Germinal center (tissue), 1 donor: Measurements from ENCODE around the gene C1orf87.

Experiments
- DNase-seq: peaks from one replicate; pipeline ENCODE4 v3.0.0; 2012; ENCODE audit warnings: mixed read lengths, low spot score

Gene C1orf87

GRCh38 chr1:60073605-60074278 lies at the start of gene C1orf87:
Gene C1orf87 (minus strand): TSS chr1:60073770. CDS start chr1:60072643, 1,127 bp downstream.
- DNase-seq: no peak

DNA sequence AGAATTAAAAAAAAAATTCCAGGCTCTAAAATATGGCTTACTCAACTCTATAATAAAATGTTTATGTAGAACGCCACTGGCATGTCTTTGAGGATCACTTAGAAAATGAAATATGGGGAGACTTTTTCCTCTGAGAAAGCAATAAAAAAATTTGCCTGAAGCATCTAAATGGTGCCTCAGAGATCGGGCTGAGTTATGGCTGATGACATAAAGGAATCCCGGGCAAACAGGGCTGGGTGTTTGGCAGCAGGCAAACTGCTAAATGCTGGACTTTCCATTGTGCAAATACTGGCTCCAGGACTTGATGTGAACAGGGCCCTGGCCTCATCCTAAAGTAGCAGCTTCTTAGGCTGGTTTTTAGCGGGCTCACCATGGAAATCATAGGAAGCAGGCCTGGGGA lies 44.5 kb upstream of the C1orf87 start:
- no peak for DNase-seq

GRCh38 chr1:60114745-60115318 lies 41.3 kb upstream of the C1orf87 start:
- no peak for DNase-seq

GRCh38 chr1:60113596-60113995 lies 40.0 kb upstream of the C1orf87 start:
- DNase-seq: no peak

DNA sequence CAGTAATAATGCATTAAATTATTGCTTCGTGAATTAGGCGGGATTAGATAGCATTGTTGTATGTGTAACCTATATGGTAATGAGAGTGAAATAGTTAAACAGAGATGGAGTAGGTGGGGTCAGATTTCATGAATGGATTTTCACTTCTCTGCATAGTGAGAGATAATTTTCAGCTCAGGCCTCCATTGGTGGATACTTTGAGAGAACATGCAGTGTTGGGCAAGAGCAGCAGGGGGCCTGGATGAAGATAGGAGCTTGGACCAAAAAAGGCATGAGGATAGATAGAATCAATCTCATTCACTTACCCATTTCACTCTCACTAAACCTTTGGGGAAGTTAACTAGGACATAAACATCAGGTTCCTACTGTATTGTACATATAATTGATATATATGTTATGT lies 39.5 kb upstream of the C1orf87 start:
- no peak for DNase-seq

GRCh38 chr1:60111716-60112115 lies 38.1 kb upstream of the C1orf87 start:
- DNase-seq: no peak

DNA sequence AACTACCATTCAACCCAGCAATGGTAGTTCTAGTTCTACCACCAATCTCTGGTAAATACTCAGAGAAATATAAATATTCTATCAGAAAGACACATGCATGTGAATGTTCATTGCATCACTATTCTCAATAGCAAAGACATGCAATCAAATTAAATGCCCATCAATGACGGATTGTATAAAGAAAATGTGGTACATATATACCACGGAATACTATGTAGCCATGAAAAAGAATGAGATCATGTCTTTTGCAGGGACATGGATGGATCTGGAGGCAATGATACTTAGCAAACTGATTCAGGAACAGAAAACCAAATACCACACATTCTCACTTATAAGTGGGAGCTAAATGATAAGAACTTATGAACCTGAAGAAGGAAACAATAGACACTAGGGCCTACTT lies 37.5 kb upstream of the C1orf87 start:
- no peak for DNase-seq

DNA sequence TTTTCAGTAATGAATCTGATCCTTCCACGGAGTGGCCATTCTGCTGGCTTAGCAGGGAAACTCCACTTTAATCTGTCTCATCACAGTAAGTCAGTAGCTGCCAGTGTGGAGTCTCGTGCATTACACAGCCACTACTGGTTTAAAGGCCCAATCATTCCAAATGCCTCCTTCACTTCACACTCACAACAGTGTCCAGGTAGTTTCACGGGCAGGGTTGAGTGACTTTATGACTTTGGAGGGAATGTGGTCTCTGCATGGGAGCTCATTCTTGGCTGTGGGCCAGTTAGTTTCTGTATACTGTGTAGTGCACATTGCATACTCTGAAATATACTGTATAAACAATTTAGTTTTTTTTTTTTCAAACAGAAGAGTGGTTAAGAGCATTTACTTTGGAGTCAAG lies 34.6 kb upstream of the C1orf87 start:
- no peak for DNase-seq

DNA sequence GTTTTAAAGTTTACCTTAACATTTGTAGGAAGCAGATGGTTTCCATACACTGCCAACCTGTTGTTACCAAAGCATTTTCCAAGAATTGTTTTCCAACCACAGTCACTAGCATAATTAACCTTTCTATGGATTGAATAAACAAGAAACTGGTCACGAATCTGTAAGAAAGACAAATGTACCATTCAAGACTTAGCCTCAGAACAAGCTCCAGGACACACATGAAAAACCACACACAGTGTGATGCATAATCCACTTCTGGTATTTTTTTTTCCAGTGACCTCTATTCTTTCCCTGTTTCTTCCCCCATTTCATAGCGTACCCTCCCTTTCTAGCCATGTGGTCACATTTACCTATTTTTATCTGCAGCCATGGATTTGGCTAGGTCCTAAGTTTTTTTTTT lies 29.6 kb upstream of the C1orf87 start:
- DNase-seq: no peak

- no peak for DNase-seq
Measured at GRCh38 chr1:60102267-60103061, 28.9 kb upstream of the C1orf87 start.

GRCh38 chr1:60101516-60101915 lies 27.9 kb upstream of the C1orf87 start:
- DNase-seq: no peak

DNA sequence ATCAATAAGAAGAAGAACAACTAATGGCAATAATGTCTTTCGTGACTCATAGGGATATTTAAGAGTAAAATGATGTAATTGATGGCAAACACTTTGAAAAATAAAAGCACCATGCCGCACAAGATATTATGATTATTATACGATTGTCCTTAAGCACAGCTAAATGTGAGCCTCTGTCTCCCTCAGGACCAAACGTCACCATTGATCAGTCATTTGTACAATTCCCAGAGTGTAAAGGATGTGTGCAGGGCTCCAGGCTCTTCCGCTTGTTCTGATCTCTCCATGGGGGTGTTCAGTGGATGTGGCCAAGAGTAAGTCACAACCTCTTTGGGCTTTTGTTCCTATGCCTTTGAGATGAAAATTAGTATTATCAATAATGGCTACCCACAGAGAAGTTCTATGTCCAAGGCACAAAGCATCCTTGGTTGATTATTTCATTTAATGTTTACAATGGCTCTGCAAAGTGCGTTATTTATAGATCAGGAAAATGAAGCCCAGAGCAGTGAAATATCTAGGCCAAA lies 17.7 kb upstream of the C1orf87 start:
- no peak for DNase-seq

DNA sequence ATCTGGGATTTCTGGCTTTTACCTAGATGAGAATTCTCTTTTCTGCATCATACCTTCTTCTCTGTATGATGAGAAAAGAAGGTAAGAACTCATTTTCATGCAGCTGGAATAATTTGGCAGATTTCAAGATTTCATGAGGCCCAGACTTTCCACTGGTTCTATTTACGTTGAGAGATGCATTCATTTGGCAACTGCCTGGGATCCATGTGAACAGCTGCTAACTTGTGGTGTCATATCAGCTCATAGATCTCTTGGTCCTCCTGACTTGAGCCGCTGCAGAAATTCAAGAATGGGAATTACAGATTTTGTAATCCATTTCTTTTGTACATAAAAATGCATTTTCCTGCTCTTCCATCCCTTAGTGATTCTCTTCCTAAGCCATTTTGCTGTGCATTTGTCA lies 17.1 kb upstream of the C1orf87 start:
- no peak for DNase-seq

DNA sequence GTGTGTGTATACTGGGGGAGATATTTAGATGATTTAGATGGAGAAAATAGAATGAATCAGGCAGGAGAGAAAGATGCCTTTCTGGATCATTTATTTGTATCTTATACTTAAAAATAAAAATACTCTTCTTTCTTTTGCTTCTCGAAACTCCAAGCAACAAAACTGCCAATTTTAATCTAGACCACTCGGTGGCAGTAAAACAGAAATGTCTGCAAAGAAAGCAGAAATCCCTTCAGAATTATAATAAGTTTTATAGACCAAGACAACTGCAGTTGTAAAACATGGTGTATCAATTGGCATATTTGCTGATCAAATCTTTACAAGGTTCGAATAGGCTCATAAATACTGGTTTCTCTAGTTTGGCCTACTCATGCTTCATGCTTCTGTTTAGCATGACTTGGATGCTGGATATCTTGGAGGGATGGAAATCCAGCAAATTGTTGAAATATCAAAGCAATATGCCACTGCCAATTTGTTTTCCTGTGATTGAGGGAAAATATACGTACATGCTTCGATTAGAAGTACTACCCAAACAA lies 15.1 kb upstream of the C1orf87 start:
- DNase-seq: no peak

GRCh38 chr1:60087681-60088080 lies 14.1 kb upstream of the C1orf87 start:
- no peak for DNase-seq

- no peak for DNase-seq
Measured at GRCh38 chr1:60078182-60078581, 4.6 kb upstream of the C1orf87 start.

- DNase-seq: no peak
Measured at GRCh38 chr1:60071296-60071695, 2.3 kb downstream of the C1orf87 start.

DNA sequence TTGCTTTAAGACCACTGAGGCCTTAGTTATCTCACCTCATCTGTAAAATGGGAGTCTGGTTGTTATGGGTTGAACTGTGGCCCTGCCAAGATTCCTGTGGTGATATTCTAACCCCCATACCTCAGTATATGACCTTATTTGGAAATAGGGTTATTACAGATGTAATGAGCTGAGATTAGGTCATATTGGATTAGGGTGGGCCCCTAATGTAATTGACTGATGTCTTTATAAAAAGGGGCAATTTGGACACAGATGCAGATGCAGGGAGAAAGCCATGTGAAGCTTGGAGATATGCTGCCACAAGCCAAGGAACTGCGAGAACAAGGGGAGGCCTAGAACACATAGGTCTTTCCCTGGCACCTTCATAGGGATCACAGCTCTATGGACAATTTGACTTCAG lies 3.9 kb downstream of the C1orf87 start:
- DNase-seq: no peak

GRCh38 chr1:60068393-60069045 lies 5.1 kb downstream of the C1orf87 start:
- no peak for DNase-seq

- DNase-seq: no peak
Measured at GRCh38 chr1:60066001-60066400, 7.6 kb downstream of the C1orf87 start.

DNA sequence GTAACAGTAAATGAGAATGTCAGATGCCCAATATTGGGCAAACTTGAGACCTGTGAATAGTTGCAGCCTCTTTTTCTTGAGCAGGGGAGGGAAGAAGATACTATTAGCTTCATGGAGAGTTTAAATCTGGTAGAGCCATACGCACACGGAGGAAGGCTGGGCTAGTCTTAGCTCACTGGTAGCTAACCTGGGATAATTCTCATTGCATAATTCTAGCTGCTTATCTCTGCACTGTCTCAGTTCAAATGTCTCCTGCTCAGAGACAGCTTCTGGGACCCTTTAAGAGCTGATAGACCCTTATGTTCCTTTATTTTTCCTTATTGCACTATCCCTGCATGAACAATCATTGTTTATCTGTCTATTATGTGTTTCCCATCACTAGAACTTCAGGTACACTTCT lies 8.4 kb downstream of the C1orf87 start:
- DNase-seq: no peak

DNA sequence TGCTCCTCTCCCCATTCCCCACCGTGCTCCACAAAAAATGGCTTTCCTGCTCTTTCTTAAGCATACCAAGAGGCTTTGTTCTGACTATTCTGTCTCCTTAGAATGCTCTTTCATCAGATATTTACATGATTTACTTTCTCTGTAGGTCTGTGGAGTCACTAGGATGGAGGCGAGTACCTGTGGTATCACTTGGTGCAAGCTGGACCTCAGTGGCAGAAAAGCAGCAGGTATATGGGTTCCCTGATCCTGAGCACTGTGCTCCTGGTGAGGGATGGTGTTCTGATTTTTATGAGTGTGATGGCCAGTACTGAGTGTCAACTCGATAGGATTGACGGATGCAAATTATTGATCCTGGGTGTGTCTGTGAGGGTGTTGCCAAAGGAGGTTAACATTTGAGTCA lies 10.0 kb downstream of the C1orf87 start:
- no peak for DNase-seq
